ENCODE measurements around the gene AMPH.

- no peak for TF ChIP-seq FOXM1 (IDR thresholded peaks at IDR 0.05; ENCODE audit: borderline replicate concordance)
- TF ChIP-seq ZNF384 (IDR thresholded peaks at IDR 0.05): no peak
- no peak for TF ChIP-seq BHLHE40 (IDR thresholded peaks at IDR 0.05; ENCODE audit: borderline replicate concordance)
- TF ChIP-seq PKNOX1 (IDR thresholded peaks at IDR 0.05): no peak
- no peak for TF ChIP-seq L3MBTL2 (conservative IDR thresholded peaks at IDR 0.05)
- no peak for TF ChIP-seq FOXK2 (IDR thresholded peaks at IDR 0.05)
- TF ChIP-seq FOXA1 (IDR thresholded peaks at IDR 0.05): no peak
Observed at GRCh38 chr7:38391751-38392150, 239.4 kb downstream of the AMPH start.

All from HEK293T (cell line).